T-helper 22 cell (primary cell): ENCODE results near the gene PHF12.
A peak's percentile ranks its signal among the peaks of the same experiment; 100 is the strongest.
"Not testable (repeated sequence)": the region's sequence is repeated elsewhere in the genome, so short reads cannot be mapped to it uniquely, and the experiment has no call there.

Source experiments
- DNase-seq: peaks from one replicate; pipeline ENCODE4 v3.0.0-alpha.2; 2020; ENCODE audit warnings: low read depth

The PHF12 gene

GRCh38 chr17:28929787-28930186 is 21.5 kb downstream of the PHF12 start:
- DNase-seq = no peak

GRCh38 chr17:28928061-28928460 is 23.3 kb downstream of the PHF12 start:
- peak; percentile 20 for DNase-seq

- no peak for DNase-seq
Measured at GRCh38 chr17:28926786-28927185, 24.5 kb downstream of the PHF12 start.

GRCh38 chr17:28926366-28926765 is 25.0 kb downstream of the PHF12 start:
- DNase-seq = no peak

- peak; percentile 63 for DNase-seq
Measured at GRCh38 chr17:28925912-28926365, 25.4 kb downstream of the PHF12 start.

- no peak for DNase-seq
Measured at GRCh38 chr17:28920201-28920600, 31.1 kb downstream of the PHF12 start.

GRCh38 chr17:28918295-28918694 is 33.0 kb downstream of the PHF12 start:
- DNase-seq = no peak

- no peak for DNase-seq
Measured at GRCh38 chr17:28917465-28917864, 33.9 kb downstream of the PHF12 start.

GRCh38 chr17:28917029-28917428 is 34.3 kb downstream of the PHF12 start:
- no peak for DNase-seq

- no peak for DNase-seq
Measured at GRCh38 chr17:28916302-28916934, 34.9 kb downstream of the PHF12 start.

GRCh38 chr17:28912938-28913333 is 38.4 kb downstream of the PHF12 start:
- no peak for DNase-seq

- no peak for DNase-seq
Measured at GRCh38 chr17:28912281-28912937, 38.9 kb downstream of the PHF12 start.

- DNase-seq = no peak
Measured at GRCh38 chr17:28911411-28912045, 39.8 kb downstream of the PHF12 start.

- DNase-seq = no peak
Measured at GRCh38 chr17:28910534-28910933, 40.8 kb downstream of the PHF12 start.

GRCh38 chr17:28908640-28909167 is 42.6 kb downstream of the PHF12 start:
- no peak for DNase-seq

GRCh38 chr17:28907709-28908475 is 43.4 kb downstream of the PHF12 start:
- DNase-seq = no peak

- no peak for DNase-seq
Measured at GRCh38 chr17:28906706-28907438, 44.4 kb downstream of the PHF12 start.

- DNase-seq = no peak
Measured at GRCh38 chr17:28906276-28906675, 45.0 kb downstream of the PHF12 start.

- no peak for DNase-seq
Measured at GRCh38 chr17:28904800-28905199, 46.5 kb downstream of the PHF12 start.

GRCh38 chr17:28903546-28903841 is 47.8 kb downstream of the PHF12 start:
- DNase-seq = not testable (repeated sequence)

GRCh38 chr17:28902819-28903545 is 48.3 kb downstream of the PHF12 start, which contains the start of gene DHRS13:
Gene DHRS13, minus strand, starts transcription at chr17:28903079. Its CDS starts 135 bp downstream, at chr17:28902944.
- peak; percentile 88 for DNase-seq
